PC-3 (cell line): Measurements from ENCODE around the gene ARSD. TPM values are rescaled to one million over a fixed set of nuclear protein-coding genes. Genes with fewer than 3 reads are reported as not detected.
"Not testable (repeated sequence)": the region's sequence is repeated elsewhere in the genome, so short reads cannot be mapped to it uniquely, and the experiment has no call there.

Experiments used
- ATAC-seq: fragments of 200-7000 bp; cut with Tn5 transposase; 2 replicates; pipeline ENCODE4 v1.9.1; 2020; ENCODE audit warnings: mild to moderate bottlenecking, moderate library complexity
- BruUV-seq: library from RNA; stranded (reverse); fragments of 400-500 nt; replicated peaks from 2 replicates; lab custom pipeline; 2021; lab: Mats Ljungman, UMichigan
- CTCF ChIA-PET: fragments of 300-600 bp; sonication (Branson Sonifier 250); formaldehyde crosslinking; loops from one replicate; lab custom pipeline; 2022; ENCODE audit warnings: antibody characterized with exemption; lab: Charles Lee
- POLR2A ChIA-PET: fragments of 300-600 bp; sonication (Branson Sonifier 250); formaldehyde crosslinking; loops from one replicate; lab custom pipeline; 2022; ENCODE audit warnings: antibody characterized with exemption; ENCODE audit not compliant: unreplicated experiment; lab: Charles Lee
- DNase-seq: peaks from one replicate; pipeline ENCODE4 v3.0.0-alpha.2; 2015
- H2AFZ ChIP-seq: fragments of 300-600 bp; sonication (generic); 2 replicates; pipeline ENCODE4 v1.6.0; 2016; ENCODE audit warnings: antibody characterized with exemption, low read length
- H3F3A ChIP-seq: fragments of 300-600 bp; sonication (generic); one replicate; pipeline ENCODE4 v1.6.0; 2017; ENCODE audit warnings: antibody characterized with exemption, low read length, control low read depth, mild to moderate bottlenecking; ENCODE audit not compliant: unreplicated experiment
- H3K27ac ChIP-seq: fragments of 300-600 bp; sonication (generic); 2 replicates; pipeline ENCODE4 v1.5.1; 2016; ENCODE audit warnings: mild to moderate bottlenecking, low read length
- H3K27me3 ChIP-seq: fragments of 300-600 bp; sonication (generic); 2 replicates; pipeline ENCODE4 v1.6.1; 2016; ENCODE audit warnings: low read length, mixed read lengths
- H3K36me3 ChIP-seq: fragments of 300-600 bp; sonication (generic); 2 replicates; pipeline ENCODE4 v1.6.1; 2016; ENCODE audit warnings: low read depth, mixed run types, low read length, mixed read lengths
- H3K4me1 ChIP-seq: fragments of 300-600 bp; sonication (generic); 2 replicates; pipeline ENCODE4 v1.5.1; 2016; ENCODE audit warnings: low read length; ENCODE audit not compliant: insufficient read depth
- H3K4me2 ChIP-seq: fragments of 300-600 bp; sonication (generic); 2 replicates; pipeline ENCODE4 v1.6.0; 2016; ENCODE audit warnings: low read length
- H3K4me3 ChIP-seq: fragments of 300-600 bp; sonication (generic); 2 replicates; pipeline ENCODE4 v1.5.1; 2016; ENCODE audit warnings: mild to moderate bottlenecking, low read length, mixed read lengths
- H3K79me2 ChIP-seq: fragments of 300-600 bp; sonication (generic); 2 replicates; pipeline ENCODE4 v1.6.1; 2017; ENCODE audit warnings: low read length, mixed read lengths
- H3K9ac ChIP-seq: fragments of 300-600 bp; sonication (generic); 2 replicates; pipeline ENCODE4 v1.6.0; 2016; ENCODE audit warnings: mild to moderate bottlenecking, low read length
- H3K9me2 ChIP-seq: fragments of 300-600 bp; sonication (generic); replicated peaks from 2 replicates; pipeline ENCODE4 v1.6.1; 2016; ENCODE audit warnings: mixed run types, low read length, mixed read lengths
- H3K9me3 ChIP-seq: fragments of 300-600 bp; sonication (generic); 2 replicates; pipeline ENCODE4 v1.6.1; 2016; ENCODE audit warnings: low read length, mixed read lengths
- H4K20me1 ChIP-seq: fragments of 300-600 bp; sonication (generic); 2 replicates; pipeline ENCODE4 v1.6.1; 2016; ENCODE audit warnings: low read length, mixed read lengths
- CTCF ChIP-seq: fragments of 300-600 bp; sonication (generic); conservative IDR thresholded peaks from 2 replicates; pipeline ENCODE4 v1.5.1; 2017; ENCODE audit warnings: antibody characterized with exemption, low read depth, mild to moderate bottlenecking, low read length
- EZH2 ChIP-seq: fragments of 300-600 bp; sonication (generic); IDR thresholded peaks from one replicate; pipeline ENCODE4 v1.6.1; 2017; ENCODE audit warnings: antibody characterized with exemption, mild to moderate bottlenecking, low read length; ENCODE audit not compliant: unreplicated experiment
- EZH2phosphoT487 ChIP-seq: fragments of 300-600 bp; sonication (generic); IDR thresholded peaks from 2 replicates; pipeline ENCODE4 v1.6.1; 2018; ENCODE audit warnings: mild to moderate bottlenecking, antibody characterized with exemption, low read length, borderline replicate concordance
- intact Hi-C: fragments of 100-400 bp; cut with micrococcal nuclease; formaldehyde crosslinking; loops from 2 replicates; pipeline ENCODE4 v1.9.0; 2023
- total RNA-seq: library from RNA; depleted of rRNA; stranded (reverse); fragments of >200 nt; gene quantifications from 2 replicates; pipeline ENCODE4 v1.2.3, GENCODE V29; 2014

Gene ARSD
- total RNA-seq, 1 experiment from 2014 or later, result 13.8 TPM

GRCh38 chrX:2954541-2954940, 25.4 kb upstream of the ARSD start:
- Histone ChIP-seq H3K36me3 (no peaks in the 10 kb centered on the region), H3K9me2 (no peaks in the 10 kb centered on the region), H3K79me2 (no peaks in the 10 kb centered on the region), H4K20me1 (no peaks in the 10 kb centered on the region), H3K9ac (no peak overlapping the region), H3K4me3 (no peak overlapping the region), H3K4me2 (no peak overlapping the region), H3K27me3 (no peaks in the 10 kb centered on the region), H3F3A (no peaks in the 10 kb centered on the region), H3K27ac (no peak overlapping the region), H2AFZ (no peak overlapping the region), H3K4me1 (no peaks in the 10 kb centered on the region), H3K9me3 (no peaks in the 10 kb centered on the region)
- CTCF ChIA-PET, result interaction anchor here (0.6 kb wide), 1 partner anchor 48 kb away, joined by 4 read pairs; no protein-coding TSS in a partner anchor
- no TSS peak for BruUV-seq
- DNase-seq, result no peak
- TF ChIP-seq CTCF, result no peak
- no peak for TF ChIP-seq EZH2phosphoT487
- no peak for TF ChIP-seq EZH2
- ATAC-seq, result no peak
- intact Hi-C loops, result no loop called here
- POLR2A ChIA-PET, result no interaction called here

- POLR2A ChIA-PET, H3K36me3 ChIP-seq, H3K4me3 ChIP-seq, H3K4me1 ChIP-seq, H3K9me2 ChIP-seq, H3K27me3 ChIP-seq, H3K79me2 ChIP-seq, H2AFZ ChIP-seq, DNase-seq, H3K27ac ChIP-seq, intact Hi-C loops, ATAC-seq, BruUV-seq, H4K20me1 ChIP-seq, H3F3A ChIP-seq, H3K4me2 ChIP-seq, H3K9me3 ChIP-seq, H3K9ac ChIP-seq, CTCF ChIA-PET: not testable (repeated sequence)
These were observed 8.8 kb upstream of the ARSD start for GRCh38 chrX:2937942-2938341.

GRCh38 chrX:2934715-2935710, 5.9 kb upstream of the ARSD start:
- Histone ChIP-seq H3K27me3 (no peaks in the 10 kb centered on the region), H4K20me1 (no peaks in the 10 kb centered on the region), H3K79me2 (no peaks in the 10 kb centered on the region), H3K4me3 (no peak overlapping the region), H3K4me2 (no peak overlapping the region), H3K36me3 (no peaks in the 10 kb centered on the region), H3K27ac (no peak overlapping the region), H3K9me3 (no peaks in the 10 kb centered on the region), H3K9me2 (no peaks in the 10 kb centered on the region), H3K9ac (no peak overlapping the region), H2AFZ (no peak overlapping the region), H3K4me1 (no peaks in the 10 kb centered on the region), H3F3A (no peaks in the 10 kb centered on the region)
- POLR2A ChIA-PET, result no interaction called here
- intact Hi-C loops, result no loop called here
- no TSS peak for BruUV-seq
- CTCF ChIA-PET, result no interaction called here
- TF ChIP-seq CTCF, result no peak
- no peak for TF ChIP-seq EZH2
- no peak for TF ChIP-seq EZH2phosphoT487
- no peak for DNase-seq
- ATAC-seq, result no peak
